Calu3 (cell line): ENCODE data around the gene RNASE8. TPM values are rescaled to one million over a fixed set of nuclear protein-coding genes. Genes with fewer than 3 reads are reported as not detected.

Experiments used
- BruUV-seq: library from RNA; stranded (reverse); fragments of 400-500 nt; replicated peaks from 2 replicates; lab custom pipeline; 2021; lab: Mats Ljungman, UMichigan
- CTCF ChIA-PET: fragments of 300-600 bp; sonication (Branson Sonifier 250); formaldehyde crosslinking; loops from one replicate; lab custom pipeline; 2022; ENCODE audit warnings: antibody characterized with exemption; lab: Charles Lee
- DNase-seq: peaks from one replicate; pipeline ENCODE4 v3.0.0; 2022
- H3K27ac Mint-ChIP-seq: one replicate; pipeline ENCODE4 v1.8.0; 2022; ENCODE audit warnings: mixed read lengths; ENCODE audit not compliant: unreplicated experiment
- H3K27me3 Mint-ChIP-seq: one replicate; pipeline ENCODE4 v1.8.0; 2022; ENCODE audit warnings: mixed read lengths; ENCODE audit not compliant: unreplicated experiment
- H3K36me3 Mint-ChIP-seq: one replicate; pipeline ENCODE4 v1.8.0; 2022; ENCODE audit warnings: mild to moderate bottlenecking, moderate library complexity, mixed read lengths; ENCODE audit not compliant: insufficient read depth, unreplicated experiment
- H3K4me1 Mint-ChIP-seq: one replicate; pipeline ENCODE4 v1.8.0; 2022; ENCODE audit warnings: mild to moderate bottlenecking, low read depth, mixed read lengths; ENCODE audit not compliant: unreplicated experiment
- H3K4me3 Mint-ChIP-seq: one replicate; pipeline ENCODE4 v1.8.0; 2022; ENCODE audit warnings: mild to moderate bottlenecking, low read depth, moderate library complexity, mixed read lengths; ENCODE audit not compliant: unreplicated experiment
- H3K9me3 Mint-ChIP-seq: one replicate; pipeline ENCODE4 v1.8.0; 2022; ENCODE audit warnings: low read depth, mixed read lengths; ENCODE audit not compliant: unreplicated experiment
- CTCF ChIP-seq: fragments of 200-600 bp; IDR thresholded peaks from one replicate; pipeline ENCODE4 v1.8.0; 2022; ENCODE audit warnings: antibody characterized with exemption; ENCODE audit not compliant: unreplicated experiment
- intact Hi-C: fragments of 100-400 bp; cut with micrococcal nuclease; formaldehyde crosslinking; loops from one replicate; pipeline ENCODE4 v1.10.0; 2022; ENCODE audit not compliant: unreplicated experiment
- total RNA-seq: library from RNA; stranded (reverse); gene quantifications from 2 replicates; pipeline ENCODE4 v1.2.3, GENCODE V29; 2022

The RNASE8 gene
- total RNA-seq, 1 experiment from 2014 or later, result not detected

- Mint-ChIP-seq H3K9me3 (no peaks in the 10 kb centered on the region), H3K36me3 (peaks cover 8% of the 10 kb centered on the region), H3K4me1 (peaks cover 6% of the 10 kb centered on the region), H3K4me3 (peak overlapping the region; percentile 63), H3K27me3 (peaks cover 40% of the 10 kb centered on the region), H3K27ac (no peak overlapping the region)
- TF ChIP-seq CTCF, result no peak
- intact Hi-C loops, result no loop called here
- no peak for DNase-seq
- no TSS peak for BruUV-seq
- CTCF ChIA-PET, result interaction anchor here (1.0 kb wide), 1 partner anchor 14 kb away, joined by 4 read pairs; no protein-coding TSS in a partner anchor
These were observed 32.0 kb upstream of the RNASE8 start for GRCh38 chr14:21025371-21026273.

GRCh38 chr14:21026274-21026987, 31.2 kb upstream of the RNASE8 start:
- H3K9me3 Mint-ChIP-seq, result no peaks in the 10 kb centered on the region
- no peaks in the 10 kb centered on the region for H3K4me1 Mint-ChIP-seq
- CTCF ChIA-PET, result no interaction called here
- H3K27me3 Mint-ChIP-seq, result peaks cover 48% of the 10 kb centered on the region
- H3K36me3 Mint-ChIP-seq, result peaks cover 8% of the 10 kb centered on the region
- H3K27ac Mint-ChIP-seq, result no peak overlapping the region
- no peak for TF ChIP-seq CTCF
- intact Hi-C loops, result no loop called here
- no peak overlapping the region for H3K4me3 Mint-ChIP-seq
- BruUV-seq, result no TSS peak
- no peak for DNase-seq

GRCh38 chr14:21026988-21027315, 30.7 kb upstream of the RNASE8 start:
- Mint-ChIP-seq H3K4me1 (no peaks in the 10 kb centered on the region), H3K36me3 (peaks cover 8% of the 10 kb centered on the region), H3K27ac (no peak overlapping the region), H3K27me3 (peaks cover 49% of the 10 kb centered on the region), H3K4me3 (no peak overlapping the region), H3K9me3 (no peaks in the 10 kb centered on the region)
- no TSS peak for BruUV-seq
- TF ChIP-seq CTCF, result no peak
- intact Hi-C loops, result no loop called here
- CTCF ChIA-PET, result no interaction called here
- DNase-seq, result no peak

- no peak within 1 kb of the TSS for H3K4me3 Mint-ChIP-seq
- H3K27me3 Mint-ChIP-seq, result peaks cover 54% of the 10 kb centered on the region
- H3K27ac Mint-ChIP-seq, result no peak within 1 kb of the TSS
- no TSS peak for BruUV-seq
- CTCF ChIA-PET, result no interaction called here
- no peaks in the 10 kb centered on the region for H3K9me3 Mint-ChIP-seq
- TF ChIP-seq CTCF, result no peak
- H3K36me3 Mint-ChIP-seq, result no peaks in the 10 kb centered on the region
- intact Hi-C loops, result no loop called here
- no peaks in the 10 kb centered on the region for H3K4me1 Mint-ChIP-seq
- no peak for DNase-seq
These were observed 27.7 kb upstream of the RNASE8 start, which contains the start of gene TPPP2 for GRCh38 chr14:21029917-21030316. TPPP2 (plus strand) TSS chr14:21030217; CDS start chr14:21030582, 365 bp downstream.
